Measurements from ENCODE around the gene SLC22A2. TPM values are rescaled to one million over a fixed set of nuclear protein-coding genes. Genes with fewer than 3 reads are reported as not detected.

Gene SLC22A2
- total and polyA plus RNA-seq, 9 of the 15 experiments (the other 6 are each of a cell fraction or from before 2014, with no cell fraction given): not detected

DNA sequence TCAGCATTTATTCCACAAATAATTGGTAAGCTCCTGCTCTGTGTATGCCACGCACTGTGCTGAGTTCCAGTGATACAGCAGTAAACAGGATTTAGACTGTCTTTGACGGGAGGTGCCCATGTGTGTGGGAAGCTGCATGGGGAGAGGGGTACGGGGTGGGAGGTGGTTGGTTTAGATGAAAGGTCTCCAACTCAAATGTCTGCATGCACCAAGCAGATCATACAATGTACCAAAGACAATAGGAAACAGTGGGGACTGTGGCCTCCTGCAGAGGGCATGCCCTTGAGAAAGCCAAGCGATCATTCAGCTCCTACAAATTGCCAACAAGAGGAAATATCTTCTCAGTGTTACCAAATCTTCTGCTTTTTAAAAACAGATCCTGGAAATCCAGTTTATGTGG lies 36.1 kb downstream of the SLC22A2 start:
- CTCF ChIA-PET (ENCODE audit: low intra/inter-chr PET ratio): no interaction called here
- POLR2A ChIA-PET: no interaction called here
- no peak overlapping the region for H3K4me2 ChIP-seq (ENCODE audit: insufficient read depth, low read length)
- H3K36me3 ChIP-seq (ENCODE audit: control insufficient read depth, insufficient read depth, low read length): no peaks in the 10 kb centered on the region
- H4K20me1 ChIP-seq (replicated peaks; ENCODE audit: control insufficient read depth, insufficient read depth, low read length): no peaks in the 10 kb centered on the region
- no peak for FAIRE-seq
- DNase-seq (ENCODE audit: extremely low read depth in 1 of 4, low spot score in 3 of 4): no peak
- no TSS peak for BruUV-seq (replicated peaks)
- H3K79me2 ChIP-seq (ENCODE audit: control insufficient read depth, insufficient read depth, low read length): no peaks in the 10 kb centered on the region
- 5% methylated on average over 4 of the region's 4 CpGs for WGBS (ENCODE audit: insufficient coverage, low coverage, missing lambda C conversion rate)
- H3K27ac ChIP-seq (ENCODE audit: extremely low read depth, low read depth, low read length): no peak overlapping the region
- TF ChIP-seq FUS (optimal IDR thresholded peaks at IDR 0.05; ENCODE audit: low read depth, low read length) (no peak), BRF1 (IDR thresholded peaks at IDR 0.05; ENCODE audit: borderline replicate concordance, extremely low read depth, insufficient read length) (no peak), FIP1L1 (IDR thresholded peaks at IDR 0.05; ENCODE audit: low read depth, low read length, poor library complexity, severe bottlenecking) (no peak), RBFOX2 (IDR thresholded peaks at IDR 0.05; ENCODE audit: low read depth, low read length) (no peak), CSDE1 (IDR thresholded peaks at IDR 0.05) (no peak), KDM1A (IDR thresholded peaks at IDR 0.05) (no peak), ZNF780A (CRISPR knock-in tag; IDR thresholded peaks at IDR 0.05) (no peak), RBM17 (IDR thresholded peaks at IDR 0.05; ENCODE audit: borderline replicate concordance, low read depth, low read length) (no peak), HDAC6 (IDR thresholded peaks at IDR 0.05; ENCODE audit: low read depth, low read length) (no peak), ZNF707 (CRISPR knock-in tag; conservative IDR thresholded peaks at IDR 0.05) (no peak), ESRRA (IDR thresholded peaks at IDR 0.05; ENCODE audit: borderline replicate concordance, low read depth) (no peak), ZNF23 (CRISPR knock-in tag; IDR thresholded peaks at IDR 0.05) (no peak), NCOA2 (IDR thresholded peaks at IDR 0.05; ENCODE audit: partially characterized antibody in 2 of 2) (no peak), CCAR2 (IDR thresholded peaks at IDR 0.05; ENCODE audit: low read depth, low read length) (no peak)
- TF ChIP-seq, protein P1, sequence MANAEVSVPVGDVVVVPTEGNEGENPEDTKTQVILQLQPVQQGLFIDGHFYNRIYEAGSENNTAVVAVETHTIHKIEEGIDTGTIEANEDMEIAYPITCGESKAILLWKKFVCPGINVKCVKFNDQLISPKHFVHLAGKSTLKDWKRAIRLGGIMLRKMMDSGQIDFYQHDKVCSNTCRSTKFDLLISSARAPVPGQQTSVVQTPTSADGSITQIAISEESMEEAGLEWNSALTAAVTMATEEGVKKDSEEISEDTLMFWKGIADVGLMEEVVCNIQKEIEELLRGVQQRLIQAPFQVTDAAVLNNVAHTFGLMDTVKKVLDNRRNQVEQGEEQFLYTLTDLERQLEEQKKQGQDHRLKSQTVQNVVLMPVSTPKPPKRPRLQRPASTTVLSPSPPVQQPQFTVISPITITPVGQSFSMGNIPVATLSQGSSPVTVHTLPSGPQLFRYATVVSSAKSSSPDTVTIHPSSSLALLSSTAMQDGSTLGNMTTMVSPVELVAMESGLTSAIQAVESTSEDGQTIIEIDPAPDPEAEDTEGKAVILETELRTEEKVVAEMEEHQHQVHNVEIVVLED (CRISPR knock-in tag; IDR thresholded peaks at IDR 0.05): no peak
- ATAC-seq: no peak
- no peak overlapping the region for H2AFZ ChIP-seq (ENCODE audit: low read depth, low read length)
- no peak overlapping the region for H3K4me3 ChIP-seq
- in situ Hi-C loops (cut with MboI): no loop called here
- intact Hi-C loops (cut with micrococcal nuclease): no loop called here
- no peaks in the 10 kb centered on the region; a peak in 1 of 5 replicates for H3K27me3 ChIP-seq (ENCODE audit: control insufficient read depth in 2 of 2, insufficient read depth in 2 of 2, low read length in 2 of 2)
- peaks cover 10% of the 10 kb centered on the region for H3K9me3 ChIP-seq (replicated peaks; ENCODE audit: control insufficient read depth, insufficient read depth, low read depth, low read length)
- no peak overlapping the region for H3K9ac ChIP-seq (ENCODE audit: insufficient read depth in 1 of 2, low read depth in 2 of 2, low read length in 2 of 2)
- H3K4me1 ChIP-seq (replicated peaks in 1 of 2; ENCODE audit: control insufficient read depth in 2 of 2, insufficient read depth in 2 of 2, low read length in 2 of 2): no peaks in the 10 kb centered on the region
- H3K9me1 ChIP-seq (ENCODE audit: control insufficient read depth, insufficient read depth, low read length): no peaks in the 10 kb centered on the region

Data from K562 (cell line).